Measurements from ENCODE around the gene TRIM23. TPM values are rescaled to one million over a fixed set of nuclear protein-coding genes. Genes with fewer than 3 reads are reported as not detected.

Gene TRIM23
- polyA plus RNA-seq, 2 of the 4 experiments (the other 2 are of a cell fraction) = 11.7 to 12.9 TPM

- WGBS (ENCODE audit: missing lambda C conversion rate) = 99% methylated on average over 2 of the region's 2 CpGs
- CTCF ChIA-PET = interaction anchor here (0.8 kb wide), 1 partner anchor 26 kb away, joined by 3 read pairs; no protein-coding TSS in a partner anchor
- TF ChIP-seq EHF (CRISPR knock-in tag; IDR thresholded peaks at IDR 0.05) (no peak), MAX (IDR thresholded peaks at IDR 0.05) (no peak), ZSCAN20 (CRISPR knock-in tag; IDR thresholded peaks at IDR 0.05) (no peak), ESRRA (IDR thresholded peaks at IDR 0.05; ENCODE audit: borderline replicate concordance, low read length) (no peak), RNF2 (IDR thresholded peaks at IDR 0.05; ENCODE audit: borderline replicate concordance, low read depth) (no peak), FOXS1 (CRISPR knock-in tag; IDR thresholded peaks at IDR 0.05) (no peak), E2F6 (IDR thresholded peaks at IDR 0.05; ENCODE audit: borderline replicate concordance, low read depth) (no peak), KDM1A (IDR thresholded peaks at IDR 0.05; ENCODE audit: low read depth) (no peak), HOXB5 (CRISPR knock-in tag; IDR thresholded peaks at IDR 0.05) (no peak), POLR2AphosphoS2 (conservative IDR thresholded peaks at IDR 0.05; ENCODE audit: low read length) (no peak), HOXA7 (CRISPR knock-in tag; IDR thresholded peaks at IDR 0.05) (no peak), FOSL2 (IDR thresholded peaks at IDR 0.05) (no peak), FOSL2 (CRISPR knock-in tag; IDR thresholded peaks at IDR 0.05) (no peak), ELK1 (IDR thresholded peaks at IDR 0.05; ENCODE audit: low read depth, low read length) (no peak), PBX3 (IDR thresholded peaks at IDR 0.05) (no peak), FOSB (CRISPR knock-in tag; IDR thresholded peaks at IDR 0.05) (no peak), BHLHE40 (IDR thresholded peaks at IDR 0.05; ENCODE audit: low read depth, low read length) (no peak), HEYL (CRISPR knock-in tag; IDR thresholded peaks at IDR 0.05) (no peak), MYC (IDR thresholded peaks at IDR 0.05; ENCODE audit: borderline replicate concordance, low read length) (no peak)
- ATAC-seq (no peak), DNase-seq (ENCODE audit: low read depth in 1 of 2, low spot score in 1 of 2) (no peak), FAIRE-seq (no peak)
- POLR2A ChIA-PET = no interaction called here
- H3K4me1 ChIP-seq = no peaks in the 10 kb centered on the region
- no peak overlapping the region for H3K27ac ChIP-seq
- no peaks in the 10 kb centered on the region for H3K9me3 ChIP-seq
- no peak overlapping the region for H3K4me3 ChIP-seq
- H3K4me2 ChIP-seq = no peak overlapping the region
Observed at GRCh38 chr5:65646938-65647337, 22.8 kb upstream of the TRIM23 start.

- ChIA-PET CTCF (no interaction called here), POLR2A (no interaction called here)
- FAIRE-seq = no peak
- H3K9me3 ChIP-seq = no peaks in the 10 kb centered on the region
- no peak overlapping the region for H3K4me2 ChIP-seq
- H3K4me1 ChIP-seq = no peaks in the 10 kb centered on the region
- H3K27ac ChIP-seq = no peak overlapping the region
- WGBS (ENCODE audit: missing lambda C conversion rate) = 86% methylated on average over 4 of the region's 4 CpGs
- TF ChIP-seq JUN (IDR thresholded peaks at IDR 0.05) (no peak), MYC (IDR thresholded peaks at IDR 0.05; ENCODE audit: borderline replicate concordance, low read length) (no peak), RFX5 (IDR thresholded peaks at IDR 0.05) (no peak), EP300 (IDR thresholded peaks at IDR 0.05) (no peak), USF2 (IDR thresholded peaks at IDR 0.05) (no peak), CTCF (IDR thresholded peaks at IDR 0.05) (no peak), HEYL (CRISPR knock-in tag; IDR thresholded peaks at IDR 0.05) (no peak), HES2 (IDR thresholded peaks at IDR 0.05) (no peak), HOXB13 (CRISPR knock-in tag; IDR thresholded peaks at IDR 0.05; ENCODE audit: low read depth) (no peak)
- ATAC-seq = no peak
- H3K4me3 ChIP-seq = no peak overlapping the region
- DNase-seq (ENCODE audit: low read depth in 1 of 2, low spot score in 1 of 2) = no peak
Observed at GRCh38 chr5:65640240-65640639, 16.1 kb upstream of the TRIM23 start.
